PC-3 (cell line): ENCODE results near the gene SEPTIN10. TPM values are rescaled to one million over a fixed set of nuclear protein-coding genes. Genes with fewer than 3 reads are reported as not detected.

Source experiments
- ATAC-seq: fragments of 200-7000 bp; cut with Tn5 transposase; 2 replicates; pipeline ENCODE4 v1.9.1; 2020; ENCODE audit warnings: mild to moderate bottlenecking, moderate library complexity
- BruUV-seq: library from RNA; stranded (reverse); fragments of 400-500 nt; replicated peaks from 2 replicates; lab custom pipeline; 2021; lab: Mats Ljungman, UMichigan
- CTCF ChIA-PET: fragments of 300-600 bp; sonication (Branson Sonifier 250); formaldehyde crosslinking; loops from one replicate; lab custom pipeline; 2022; ENCODE audit warnings: antibody characterized with exemption; lab: Charles Lee
- POLR2A ChIA-PET: fragments of 300-600 bp; sonication (Branson Sonifier 250); formaldehyde crosslinking; loops from one replicate; lab custom pipeline; 2022; ENCODE audit warnings: antibody characterized with exemption; ENCODE audit not compliant: unreplicated experiment; lab: Charles Lee
- DNase-seq: peaks from one replicate; pipeline ENCODE4 v3.0.0-alpha.2; 2015
- H2AFZ ChIP-seq: fragments of 300-600 bp; sonication (generic); 2 replicates; pipeline ENCODE4 v1.6.0; 2016; ENCODE audit warnings: antibody characterized with exemption, low read length
- H3F3A ChIP-seq: fragments of 300-600 bp; sonication (generic); one replicate; pipeline ENCODE4 v1.6.0; 2017; ENCODE audit warnings: antibody characterized with exemption, low read length, control low read depth, mild to moderate bottlenecking; ENCODE audit not compliant: unreplicated experiment
- H3K27ac ChIP-seq: fragments of 300-600 bp; sonication (generic); 2 replicates; pipeline ENCODE4 v1.5.1; 2016; ENCODE audit warnings: mild to moderate bottlenecking, low read length
- H3K27me3 ChIP-seq: fragments of 300-600 bp; sonication (generic); 2 replicates; pipeline ENCODE4 v1.6.1; 2016; ENCODE audit warnings: low read length, mixed read lengths
- H3K36me3 ChIP-seq: fragments of 300-600 bp; sonication (generic); 2 replicates; pipeline ENCODE4 v1.6.1; 2016; ENCODE audit warnings: low read depth, mixed run types, low read length, mixed read lengths
- H3K4me1 ChIP-seq: fragments of 300-600 bp; sonication (generic); 2 replicates; pipeline ENCODE4 v1.5.1; 2016; ENCODE audit warnings: low read length; ENCODE audit not compliant: insufficient read depth
- H3K4me2 ChIP-seq: fragments of 300-600 bp; sonication (generic); 2 replicates; pipeline ENCODE4 v1.6.0; 2016; ENCODE audit warnings: low read length
- H3K4me3 ChIP-seq: fragments of 300-600 bp; sonication (generic); 2 replicates; pipeline ENCODE4 v1.5.1; 2016; ENCODE audit warnings: mild to moderate bottlenecking, low read length, mixed read lengths
- H3K79me2 ChIP-seq: fragments of 300-600 bp; sonication (generic); 2 replicates; pipeline ENCODE4 v1.6.1; 2017; ENCODE audit warnings: low read length, mixed read lengths
- H3K9ac ChIP-seq: fragments of 300-600 bp; sonication (generic); 2 replicates; pipeline ENCODE4 v1.6.0; 2016; ENCODE audit warnings: mild to moderate bottlenecking, low read length
- H3K9me2 ChIP-seq: fragments of 300-600 bp; sonication (generic); replicated peaks from 2 replicates; pipeline ENCODE4 v1.6.1; 2016; ENCODE audit warnings: mixed run types, low read length, mixed read lengths
- H3K9me3 ChIP-seq: fragments of 300-600 bp; sonication (generic); 2 replicates; pipeline ENCODE4 v1.6.1; 2016; ENCODE audit warnings: low read length, mixed read lengths
- H4K20me1 ChIP-seq: fragments of 300-600 bp; sonication (generic); 2 replicates; pipeline ENCODE4 v1.6.1; 2016; ENCODE audit warnings: low read length, mixed read lengths
- EZH2 ChIP-seq: fragments of 300-600 bp; sonication (generic); IDR thresholded peaks from one replicate; pipeline ENCODE4 v1.6.1; 2017; ENCODE audit warnings: antibody characterized with exemption, mild to moderate bottlenecking, low read length; ENCODE audit not compliant: unreplicated experiment
- EZH2phosphoT487 ChIP-seq: fragments of 300-600 bp; sonication (generic); IDR thresholded peaks from 2 replicates; pipeline ENCODE4 v1.6.1; 2018; ENCODE audit warnings: mild to moderate bottlenecking, antibody characterized with exemption, low read length, borderline replicate concordance
- intact Hi-C: fragments of 100-400 bp; cut with micrococcal nuclease; formaldehyde crosslinking; loops from 2 replicates; pipeline ENCODE4 v1.9.0; 2023
- total RNA-seq: library from RNA; depleted of rRNA; stranded (reverse); fragments of >200 nt; gene quantifications from 2 replicates; pipeline ENCODE4 v1.2.3, GENCODE V29; 2014
- TF ChIP-seq, protein P1 (sequence below): fragments of 300-600 bp; sonication (generic); conservative IDR thresholded peaks from 2 replicates; pipeline ENCODE4 v1.5.1; 2017; ENCODE audit warnings: antibody characterized with exemption, low read depth, mild to moderate bottlenecking, low read length

The SEPTIN10 gene
- total RNA-seq, 1 experiment from 2014 or later, result 36.1 TPM

DNA sequence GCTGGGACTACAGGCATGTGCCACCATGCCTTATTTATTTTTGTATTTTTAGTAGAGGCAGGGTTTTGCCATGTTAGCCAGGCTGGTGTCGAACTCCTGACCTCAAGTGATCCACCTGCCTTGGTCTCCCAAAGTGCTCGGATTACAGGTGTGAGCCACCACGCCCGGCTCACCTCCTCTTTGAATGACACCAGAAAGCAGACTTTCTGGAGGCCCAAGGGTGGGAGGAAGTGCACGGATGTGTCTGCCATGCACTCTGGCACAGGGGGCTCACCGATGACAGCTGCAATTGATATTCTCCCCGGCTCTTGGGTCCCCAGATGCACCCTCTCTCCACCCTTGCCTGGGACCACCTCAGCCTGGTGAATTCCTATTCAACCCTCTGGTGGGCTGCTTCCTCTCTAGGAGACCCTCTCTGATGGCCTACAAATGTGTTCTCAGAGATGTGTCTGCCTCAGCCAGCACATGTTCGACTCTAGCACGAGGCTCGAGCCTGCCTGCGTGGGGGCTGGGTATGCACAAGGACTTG lies 87.3 kb downstream of the SEPTIN10 start:
- H3K4me1 ChIP-seq, result peaks cover 6% of the 10 kb centered on the region; the same call in 1 of the 2 replicates
- ChIA-PET POLR2A (no interaction called here), CTCF (no interaction called here)
- H3K27me3 ChIP-seq, result no peaks in the 10 kb centered on the region
- no peak overlapping the region for H2AFZ ChIP-seq
- H3K9ac ChIP-seq, result no peak overlapping the region
- H3K9me3 ChIP-seq, result no peaks in the 10 kb centered on the region
- no peaks in the 10 kb centered on the region for H4K20me1 ChIP-seq
- H3K27ac ChIP-seq, result no peak overlapping the region
- ATAC-seq (no peak), DNase-seq (no peak)
- H3K79me2 ChIP-seq, result no peaks in the 10 kb centered on the region
- H3K4me2 ChIP-seq, result no peak overlapping the region
- H3K4me3 ChIP-seq, result no peak overlapping the region
- no peaks in the 10 kb centered on the region for H3K9me2 ChIP-seq
- no TSS peak for BruUV-seq
- TF ChIP-seq EZH2phosphoT487 (no peak), EZH2 (no peak)
- TF ChIP-seq, protein P1, sequence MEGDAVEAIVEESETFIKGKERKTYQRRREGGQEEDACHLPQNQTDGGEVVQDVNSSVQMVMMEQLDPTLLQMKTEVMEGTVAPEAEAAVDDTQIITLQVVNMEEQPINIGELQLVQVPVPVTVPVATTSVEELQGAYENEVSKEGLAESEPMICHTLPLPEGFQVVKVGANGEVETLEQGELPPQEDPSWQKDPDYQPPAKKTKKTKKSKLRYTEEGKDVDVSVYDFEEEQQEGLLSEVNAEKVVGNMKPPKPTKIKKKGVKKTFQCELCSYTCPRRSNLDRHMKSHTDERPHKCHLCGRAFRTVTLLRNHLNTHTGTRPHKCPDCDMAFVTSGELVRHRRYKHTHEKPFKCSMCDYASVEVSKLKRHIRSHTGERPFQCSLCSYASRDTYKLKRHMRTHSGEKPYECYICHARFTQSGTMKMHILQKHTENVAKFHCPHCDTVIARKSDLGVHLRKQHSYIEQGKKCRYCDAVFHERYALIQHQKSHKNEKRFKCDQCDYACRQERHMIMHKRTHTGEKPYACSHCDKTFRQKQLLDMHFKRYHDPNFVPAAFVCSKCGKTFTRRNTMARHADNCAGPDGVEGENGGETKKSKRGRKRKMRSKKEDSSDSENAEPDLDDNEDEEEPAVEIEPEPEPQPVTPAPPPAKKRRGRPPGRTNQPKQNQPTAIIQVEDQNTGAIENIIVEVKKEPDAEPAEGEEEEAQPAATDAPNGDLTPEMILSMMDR, result no peak
- no peaks in the 10 kb centered on the region for H3F3A ChIP-seq
- no peaks in the 10 kb centered on the region for H3K36me3 ChIP-seq
- intact Hi-C loops, result no loop called here

DNA sequence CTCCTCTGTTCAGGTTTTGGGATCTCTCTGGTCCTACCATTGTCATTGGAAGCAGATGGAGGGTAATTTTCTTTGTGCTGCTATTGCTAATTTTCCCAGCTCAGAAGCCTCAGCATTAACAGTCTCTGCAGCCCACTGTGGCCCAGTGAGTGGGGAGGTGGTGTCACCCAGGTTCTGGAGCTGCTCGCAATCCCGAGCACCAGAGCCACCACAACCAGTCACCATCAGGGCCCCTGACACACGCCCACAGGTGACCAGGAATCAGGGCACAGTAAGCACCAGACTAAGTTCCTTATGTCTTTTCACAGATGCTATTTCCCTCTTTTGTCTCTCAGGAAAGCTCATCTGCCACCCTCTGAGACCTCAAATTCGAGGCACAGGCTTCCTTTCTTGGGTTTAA lies 87.9 kb downstream of the SEPTIN10 start:
- TF ChIP-seq, protein P1, result no peak
- TF ChIP-seq EZH2 (no peak), EZH2phosphoT487 (no peak)
- H3K4me3 ChIP-seq, result no peak overlapping the region
- H3K27ac ChIP-seq, result no peak overlapping the region
- H3K9ac ChIP-seq, result no peak overlapping the region
- ATAC-seq (no peak), DNase-seq (no peak)
- no peaks in the 10 kb centered on the region for H3K27me3 ChIP-seq
- H3F3A ChIP-seq, result no peaks in the 10 kb centered on the region
- no peaks in the 10 kb centered on the region for H3K9me3 ChIP-seq
- BruUV-seq, result no TSS peak
- H3K36me3 ChIP-seq, result no peaks in the 10 kb centered on the region
- H4K20me1 ChIP-seq, result no peaks in the 10 kb centered on the region
- H3K4me1 ChIP-seq, result peaks cover 6% of the 10 kb centered on the region; the same call in 1 of the 2 replicates
- H3K4me2 ChIP-seq, result no peak overlapping the region
- intact Hi-C loops, result no loop called here
- no peak overlapping the region for H2AFZ ChIP-seq
- ChIA-PET POLR2A (no interaction called here), CTCF (no interaction called here)
- H3K9me2 ChIP-seq, result no peaks in the 10 kb centered on the region
- no peaks in the 10 kb centered on the region for H3K79me2 ChIP-seq

DNA sequence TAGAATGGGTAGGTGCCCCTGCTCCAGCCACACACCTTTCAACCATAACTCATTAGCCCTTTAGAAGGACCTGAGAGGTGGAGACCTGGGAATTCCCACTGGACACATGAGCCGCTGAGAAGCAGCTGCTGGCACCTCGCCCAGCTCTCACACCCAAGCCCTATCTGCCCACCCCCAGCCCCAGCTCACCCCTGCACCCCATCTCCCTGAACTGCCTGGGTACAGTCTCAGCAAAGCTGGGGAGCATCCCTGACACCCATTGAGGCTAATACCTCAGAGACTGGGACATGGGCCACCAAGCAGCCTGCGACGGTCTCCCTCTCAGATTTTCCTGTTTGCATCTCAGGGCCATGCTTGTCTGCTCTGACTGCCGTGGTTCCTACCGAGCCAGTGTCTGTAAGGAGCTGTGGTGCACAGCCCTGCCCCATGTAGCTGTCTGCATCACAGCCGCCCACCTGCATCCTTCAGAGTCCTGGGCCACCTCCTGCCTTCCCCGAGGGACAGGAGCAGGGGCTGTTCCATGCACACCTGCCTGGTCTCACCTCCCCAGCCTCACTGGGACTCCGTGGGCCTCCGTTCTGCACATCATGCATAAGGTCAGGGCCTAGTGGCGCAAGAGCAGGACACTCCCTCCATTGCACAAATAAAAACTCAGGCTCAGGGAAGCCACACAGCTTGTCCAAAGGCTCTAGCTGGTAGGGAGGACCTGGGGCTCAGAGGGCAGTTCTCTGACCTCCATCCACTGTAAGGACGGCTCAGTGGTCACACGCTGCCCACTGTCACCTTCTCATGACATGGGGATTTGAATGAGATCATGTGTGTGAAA lies 90.0 kb downstream of the SEPTIN10 start:
- no peaks in the 10 kb centered on the region for H3K9me3 ChIP-seq
- intact Hi-C loops, result no loop called here
- DNase-seq (no peak), ATAC-seq (no peak)
- no peak overlapping the region for H2AFZ ChIP-seq
- no peaks in the 10 kb centered on the region for H3K36me3 ChIP-seq
- H3K4me3 ChIP-seq, result no peak overlapping the region
- no peak for TF ChIP-seq EZH2phosphoT487
- H3K27ac ChIP-seq, result no peak overlapping the region
- ChIA-PET POLR2A (no interaction called here), CTCF (no interaction called here)
- no peaks in the 10 kb centered on the region for H4K20me1 ChIP-seq
- no peaks in the 10 kb centered on the region for H3F3A ChIP-seq
- no peaks in the 10 kb centered on the region for H3K4me1 ChIP-seq
- H3K27me3 ChIP-seq, result no peaks in the 10 kb centered on the region
- H3K9ac ChIP-seq, result no peak overlapping the region
- no peak overlapping the region for H3K4me2 ChIP-seq
- no peaks in the 10 kb centered on the region for H3K79me2 ChIP-seq
- no TSS peak for BruUV-seq
- no peaks in the 10 kb centered on the region for H3K9me2 ChIP-seq
